GM19099 (cell line): Measurements from ENCODE around the gene MYBBP1A.

Experiments used
- POLR2A ChIP-seq: IDR thresholded peaks from 3 replicates; pipeline ENCODE4 v1.6.1; 2011; ENCODE audit warnings: low read depth; ENCODE audit not compliant: insufficient read length; ENCODE audit errors: extremely low read depth

Gene MYBBP1A

DNA sequence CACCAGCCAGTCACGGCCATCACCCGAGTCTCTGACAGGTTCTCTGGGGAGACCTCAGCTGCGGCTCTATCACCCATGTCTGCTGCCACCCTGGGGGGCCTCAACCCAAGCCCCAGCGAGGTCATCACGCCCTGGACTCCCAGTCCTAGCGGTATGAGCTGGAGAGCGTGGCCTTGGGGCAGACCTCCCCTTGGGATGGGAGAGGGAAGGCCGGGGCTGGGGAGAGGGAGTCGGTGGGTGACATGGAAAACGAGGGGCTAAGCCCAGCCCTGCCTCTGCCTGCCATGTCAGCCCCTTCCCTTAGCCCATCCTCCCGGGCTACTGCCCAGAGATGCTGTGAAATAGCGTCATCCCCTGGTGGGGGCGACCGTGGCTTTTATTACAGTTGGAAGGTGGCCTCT is 37.8 kb upstream of the MYBBP1A start:
- TF ChIP-seq POLR2A, result no peak

DNA sequence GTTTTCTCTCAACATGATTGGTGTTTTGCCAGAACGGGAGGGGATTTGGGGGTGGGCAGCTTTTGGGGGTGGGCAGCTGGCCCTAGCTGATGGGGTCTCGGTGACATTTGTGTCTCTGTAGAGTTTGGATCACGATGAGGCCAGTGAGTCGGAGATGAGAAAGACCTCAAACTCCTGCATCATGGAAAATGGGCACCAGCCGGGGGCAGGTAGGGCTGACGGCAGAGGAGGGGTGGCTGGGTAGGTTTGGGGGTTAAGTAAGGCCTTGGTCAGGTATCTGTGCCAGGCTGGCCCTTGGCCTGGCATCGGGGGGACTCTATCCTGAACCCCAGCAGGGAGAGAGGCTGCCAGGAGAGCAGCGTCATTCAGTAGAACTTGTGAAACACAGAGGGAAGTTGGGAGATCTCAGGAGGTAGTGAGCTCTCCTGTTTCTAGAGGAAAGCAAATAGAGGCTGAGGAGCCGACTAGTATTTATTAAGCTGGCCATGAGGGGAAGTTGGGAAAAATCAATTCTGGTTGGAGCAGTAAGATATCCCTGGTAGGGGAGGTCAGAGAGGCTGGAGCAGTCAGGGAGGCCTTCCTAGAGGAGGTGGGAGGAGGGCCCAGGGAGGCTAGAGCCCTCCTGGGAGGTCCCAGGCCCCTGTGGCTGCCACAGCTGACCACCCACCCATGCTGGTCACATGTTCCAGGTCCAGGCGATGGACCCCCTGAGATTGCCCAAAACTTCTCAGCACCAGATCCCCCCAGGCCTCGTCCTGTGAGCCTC is 37.2 kb upstream of the MYBBP1A start:
- no peak for TF ChIP-seq POLR2A

DNA sequence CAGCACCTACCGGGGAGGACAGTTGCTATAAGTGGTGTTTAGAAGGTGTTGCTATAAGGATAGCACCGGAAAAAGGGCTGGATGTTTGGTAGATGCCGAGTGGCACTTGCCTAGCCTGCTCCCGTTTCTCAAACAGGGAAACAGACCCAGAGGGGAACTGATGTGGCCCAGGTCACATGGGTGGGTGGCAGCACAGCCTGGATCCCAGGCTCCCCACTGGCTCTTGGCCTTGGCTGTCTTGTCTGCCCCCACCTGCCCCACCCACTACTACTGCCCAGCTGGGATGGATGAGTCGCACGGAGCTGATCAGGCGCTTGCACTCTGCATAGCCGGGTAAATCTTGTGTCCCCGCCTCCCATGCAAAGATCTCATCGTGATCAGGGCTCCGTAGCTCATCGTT is 36.3 kb upstream of the MYBBP1A start:
- no peak for TF ChIP-seq POLR2A

DNA sequence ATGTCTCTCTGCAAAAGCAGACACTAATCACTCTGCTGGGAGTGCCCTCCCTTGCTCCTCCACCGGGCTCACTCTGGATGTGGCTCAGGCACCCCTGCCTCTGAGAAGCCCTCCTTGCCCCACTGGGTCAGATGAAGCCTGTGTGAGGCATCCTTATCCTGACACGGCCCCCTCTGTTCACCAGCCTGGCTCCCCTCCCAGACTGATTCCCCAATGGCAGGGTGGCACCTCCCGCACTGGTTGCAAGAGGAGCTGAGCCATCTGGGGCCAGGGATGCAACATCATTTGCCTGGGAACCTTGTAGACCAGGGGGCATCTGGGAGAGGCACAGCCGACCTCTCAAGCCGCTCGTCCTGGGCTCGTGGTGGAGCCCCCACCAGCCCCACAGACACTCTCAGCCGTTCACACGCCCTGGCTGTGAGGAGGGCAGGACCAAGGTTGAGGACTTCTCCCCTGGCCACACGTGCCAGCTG is 35.8 kb upstream of the MYBBP1A start:
- no peak for TF ChIP-seq POLR2A

DNA sequence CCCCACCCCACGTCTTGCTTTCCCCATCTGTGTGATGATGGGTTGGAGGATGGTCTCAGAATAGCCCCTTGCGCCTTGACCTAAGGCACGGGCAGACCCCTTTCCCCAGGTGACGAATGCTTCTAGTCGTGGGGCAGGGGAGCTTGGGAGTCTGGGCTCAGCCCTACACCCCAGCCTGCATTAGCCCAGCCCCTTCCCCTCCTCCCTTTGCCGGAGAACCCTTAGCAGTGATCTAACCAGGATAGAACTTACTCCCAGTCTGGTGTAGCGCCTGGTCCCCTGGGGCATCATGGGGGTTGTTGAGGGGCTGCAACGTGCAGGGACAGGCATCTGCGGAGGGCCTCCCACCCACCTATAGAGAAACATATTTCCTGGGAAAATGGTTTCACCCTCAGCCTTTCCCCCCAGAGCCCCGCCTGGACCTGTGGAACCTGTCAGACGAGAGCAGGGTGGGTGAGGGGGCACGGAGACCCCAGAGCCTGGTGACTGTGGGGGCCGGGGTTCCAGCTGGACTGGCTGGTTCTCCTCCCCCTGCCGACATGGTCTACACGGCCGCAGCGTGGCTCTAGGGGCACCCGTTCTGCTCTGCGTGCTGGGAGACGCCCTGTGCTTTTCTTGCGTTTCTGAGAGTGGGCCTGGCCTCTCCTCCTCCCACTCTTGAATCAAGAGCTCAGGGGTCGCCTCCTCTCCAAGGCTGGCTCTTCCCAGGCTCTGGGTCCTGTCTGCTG is 33.9 kb upstream of the MYBBP1A start:
- TF ChIP-seq POLR2A, result no peak

DNA sequence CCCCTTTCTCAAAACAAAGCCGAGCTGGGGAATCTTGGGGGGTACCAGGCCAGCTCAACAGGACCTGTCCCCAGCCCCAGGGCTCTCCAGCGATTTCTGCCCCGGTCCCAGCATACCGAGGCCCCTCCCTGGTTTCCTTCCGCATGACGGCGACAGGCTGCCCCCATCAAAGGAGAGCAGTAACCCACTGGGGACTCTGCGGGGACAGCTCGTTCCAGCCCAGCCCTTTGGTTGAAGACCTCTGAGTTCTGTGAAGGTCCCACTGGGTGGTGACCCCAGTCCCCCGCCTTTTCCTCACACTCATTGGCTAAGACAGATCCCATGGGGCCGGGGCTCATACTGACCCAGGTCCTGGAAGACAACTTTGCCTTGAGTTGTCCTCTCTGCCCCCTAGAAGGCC is 33.2 kb upstream of the MYBBP1A start:
- no peak for TF ChIP-seq POLR2A

DNA sequence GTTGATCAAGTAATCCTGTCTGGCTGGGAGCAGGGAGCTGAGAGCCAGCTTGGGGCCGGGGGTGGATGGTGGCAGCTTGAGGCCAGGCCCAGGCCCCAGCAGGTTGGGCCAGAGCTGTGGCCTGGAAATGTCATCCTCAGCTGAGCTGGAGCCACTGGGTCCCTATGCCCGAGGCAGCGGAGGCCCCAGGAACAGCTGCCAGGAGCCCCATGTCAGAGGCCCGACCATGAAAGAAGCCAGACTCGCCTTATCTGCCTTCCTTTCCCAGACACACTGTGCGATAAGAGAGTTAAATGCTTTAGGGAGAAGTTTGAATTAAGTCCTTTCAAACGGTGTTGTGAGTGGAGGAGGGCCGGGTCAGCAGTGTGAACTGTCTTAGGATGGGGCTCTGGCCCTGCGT is 32.6 kb upstream of the MYBBP1A start:
- no peak for TF ChIP-seq POLR2A

DNA sequence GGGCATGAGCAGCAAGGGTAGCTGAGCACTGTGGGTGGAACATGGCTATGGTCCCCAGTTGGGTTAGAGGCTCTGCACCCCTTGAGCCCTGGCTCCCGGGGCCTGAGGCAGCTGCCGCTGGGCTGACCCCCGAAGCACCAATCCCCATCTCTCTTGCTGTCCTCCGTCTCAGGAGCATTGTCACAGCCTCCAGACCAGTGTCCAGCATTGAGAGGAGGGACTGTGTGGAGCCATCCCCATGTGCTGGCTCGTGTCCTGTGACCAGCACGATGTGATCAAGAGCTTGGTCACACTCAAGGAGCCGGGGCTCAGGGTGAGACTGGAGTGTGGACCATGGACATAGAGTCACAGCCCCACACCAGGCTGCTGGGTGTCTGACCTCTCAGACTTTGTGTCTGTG is 32.0 kb upstream of the MYBBP1A start:
- no peak for TF ChIP-seq POLR2A

DNA sequence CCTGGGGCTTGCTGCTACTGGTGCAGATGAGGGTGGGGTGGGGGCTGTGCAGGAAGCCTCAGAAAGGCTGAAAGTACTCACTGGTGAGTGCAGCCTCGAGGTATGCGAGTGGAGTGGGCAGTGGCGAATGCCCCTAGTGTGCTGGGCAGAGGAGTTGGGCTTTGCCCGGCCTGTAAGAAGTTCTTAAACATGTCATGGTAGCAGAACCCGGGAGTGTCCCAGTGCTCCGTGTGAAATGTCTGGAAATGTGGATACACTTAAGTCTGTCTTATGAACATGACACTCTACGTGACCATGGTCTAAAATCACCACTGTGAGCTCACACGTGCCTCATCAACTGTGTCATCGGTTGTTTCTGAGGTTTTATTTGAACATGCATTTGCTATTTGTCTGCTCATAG is 30.9 kb upstream of the MYBBP1A start:
- no peak for TF ChIP-seq POLR2A

DNA sequence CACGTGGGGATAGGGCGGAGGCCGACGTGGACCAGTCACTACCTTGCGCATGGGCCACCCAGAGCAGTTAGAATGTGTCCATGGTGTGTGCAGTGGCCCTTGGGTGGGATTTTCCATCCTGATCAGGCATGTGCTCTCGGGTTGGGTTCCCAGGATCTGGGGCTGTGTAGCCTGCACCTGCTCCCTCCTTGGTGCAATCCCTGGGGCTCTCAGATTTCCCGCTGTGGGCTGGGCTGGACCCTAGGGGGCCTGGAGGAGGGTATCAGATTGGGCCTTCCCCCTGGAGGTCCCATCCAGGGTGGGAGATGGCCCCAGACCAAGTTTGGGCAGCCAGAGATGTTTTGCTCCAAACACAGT is 30.4 kb upstream of the MYBBP1A start:
- no peak for TF ChIP-seq POLR2A

DNA sequence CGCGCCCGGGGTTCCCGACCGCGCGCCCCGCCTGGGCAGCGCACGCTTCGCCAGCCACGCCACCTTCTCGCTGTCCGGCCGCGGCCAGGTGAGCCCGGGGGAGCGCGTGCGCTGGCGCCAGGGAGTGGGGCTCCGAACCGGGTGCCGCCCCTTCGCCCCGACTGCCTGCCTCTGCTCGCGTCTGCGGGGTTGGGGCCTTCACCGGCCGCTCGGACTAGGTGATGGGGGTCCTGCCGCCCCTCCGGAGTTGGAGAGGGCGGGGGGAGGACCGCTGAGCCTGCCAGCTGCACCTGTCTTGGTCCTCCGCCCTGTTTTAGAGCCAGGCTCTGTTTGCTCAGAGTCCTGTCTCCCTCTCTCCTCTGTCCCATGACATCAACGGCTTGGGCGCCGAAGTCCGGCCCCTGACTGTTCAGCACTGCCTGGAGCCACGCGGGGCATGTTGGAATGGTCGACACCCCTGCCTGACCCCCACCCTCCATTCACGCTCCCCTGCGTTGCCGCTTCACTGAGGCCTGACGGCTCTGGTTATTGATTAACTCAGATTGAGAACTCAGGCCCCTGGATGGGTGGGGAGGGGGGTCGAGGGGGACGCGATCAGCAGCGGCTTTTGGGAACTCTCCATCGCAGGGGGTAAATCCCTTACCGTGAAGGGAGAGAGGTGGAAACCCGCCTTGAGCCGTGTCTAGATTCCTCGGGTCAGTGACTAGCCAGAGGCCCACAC is 29.9 kb upstream of the MYBBP1A start:
- TF ChIP-seq POLR2A, result no peak

DNA sequence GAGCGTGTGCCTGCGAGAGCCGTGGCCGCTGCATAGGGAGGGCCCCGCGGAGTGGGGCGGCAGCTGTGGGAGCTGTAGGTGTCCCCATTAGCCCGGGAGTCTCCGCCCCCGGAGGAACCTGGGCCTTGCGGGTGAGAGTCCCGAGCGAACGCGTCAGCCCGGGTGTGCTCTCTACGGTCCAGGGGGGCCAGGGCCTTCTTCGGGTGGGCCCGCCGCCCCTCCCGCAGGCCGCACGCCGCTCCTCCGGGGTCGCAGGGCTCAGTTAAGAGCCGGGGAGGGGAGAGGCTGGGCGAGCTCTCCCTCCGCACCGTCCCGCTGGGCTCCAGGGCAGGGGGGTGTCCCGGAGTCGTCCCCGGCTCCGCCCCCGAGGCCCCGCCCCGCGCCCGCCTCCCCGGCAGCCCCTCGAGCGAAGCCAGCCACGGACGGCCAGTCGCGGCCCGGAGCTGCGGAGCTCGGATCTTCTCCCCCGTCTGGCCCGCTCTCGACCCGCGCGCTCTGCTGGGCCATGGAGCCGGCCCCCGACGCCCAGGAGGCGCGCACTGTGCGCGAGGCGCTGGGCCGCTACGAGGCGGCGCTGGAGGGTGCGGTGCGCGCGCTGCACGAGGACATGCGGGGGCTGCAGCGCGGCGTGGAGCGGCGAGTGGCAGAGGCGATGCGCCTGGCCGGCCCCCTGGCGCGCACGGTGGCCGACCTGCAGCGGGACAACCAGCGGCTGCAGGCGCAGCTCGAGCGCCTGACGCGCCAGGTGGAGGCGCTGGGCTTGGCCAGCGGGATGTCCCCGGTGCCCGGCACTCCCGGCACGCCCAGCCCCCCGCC is 29.1 kb upstream of the MYBBP1A start, which contains the start of gene SMTNL2:
TSS of gene SMTNL2 (plus strand) at position 429 of the 816 bp plus-strand sequence. CDS start at position 506, 77 bp downstream.
- TF ChIP-seq POLR2A, result no peak

DNA sequence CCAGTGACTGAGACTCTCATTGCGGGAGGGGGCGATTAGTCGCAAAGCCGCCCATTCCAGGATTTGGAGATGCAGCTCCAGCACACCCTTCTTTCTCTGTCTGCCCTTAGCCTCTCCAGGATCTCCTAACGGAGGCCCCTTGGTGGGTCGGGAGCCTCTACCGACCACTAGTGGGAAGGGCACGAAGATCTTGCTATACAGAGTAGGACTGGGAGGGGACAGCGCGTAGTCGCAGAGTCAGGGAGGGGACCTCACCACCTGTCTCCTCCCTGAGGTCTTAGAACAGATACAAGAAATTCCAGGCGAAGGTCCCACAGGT is 28.6 kb upstream of the MYBBP1A start:
- TF ChIP-seq POLR2A, result no peak

DNA sequence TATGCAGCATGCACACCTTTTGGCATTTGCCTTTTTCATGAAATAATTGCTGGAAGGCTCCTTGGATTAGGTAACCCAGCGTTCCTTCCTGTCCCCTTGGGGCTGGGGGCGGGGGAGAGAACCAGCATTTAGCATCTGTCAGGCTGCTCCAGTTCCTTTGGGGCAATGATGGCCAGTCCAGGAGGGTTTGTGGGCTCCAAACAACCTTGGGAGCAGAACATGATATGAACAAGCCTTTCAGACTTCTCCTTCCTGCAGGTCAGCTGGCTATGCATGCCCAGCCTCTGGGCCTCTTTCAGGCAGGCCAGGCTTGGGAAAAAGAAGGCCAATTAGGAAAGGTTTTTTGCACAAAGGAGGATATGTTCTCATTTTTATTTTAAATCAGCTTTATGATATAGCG is 28.0 kb upstream of the MYBBP1A start:
- no peak for TF ChIP-seq POLR2A

DNA sequence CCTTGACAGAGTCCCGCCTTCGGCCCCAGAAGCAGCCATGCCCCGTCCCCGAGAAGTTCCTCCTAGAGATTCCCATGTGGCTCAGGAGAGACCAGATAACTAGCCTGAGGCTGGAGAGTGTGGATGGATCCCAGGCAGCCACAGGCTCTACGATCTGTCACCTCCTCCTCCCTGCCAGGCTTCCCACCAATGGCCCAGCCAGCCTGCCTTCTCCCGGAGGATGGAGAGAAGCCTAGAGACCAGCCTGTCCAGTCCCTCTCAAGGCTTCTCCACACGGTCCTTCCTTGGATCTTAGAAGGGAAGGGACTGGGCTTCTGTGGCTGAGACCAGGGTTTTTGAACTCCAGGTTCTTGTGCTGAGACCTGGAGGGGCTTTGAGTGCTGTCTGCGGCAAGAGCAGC is 27.5 kb upstream of the MYBBP1A start:
- TF ChIP-seq POLR2A, result no peak
